Measurements from ENCODE around the gene TAF4. TPM values are rescaled to one million over a fixed set of nuclear protein-coding genes. Genes with fewer than 3 reads are reported as not detected.

TAF4 gene
- total and polyA plus RNA-seq, 2 of the 13 experiments (the other 11 are each of a cell fraction or from before 2014, with no cell fraction given) = 5.9 to 12.0 TPM

GRCh38 chr20:61937963-61938838, 127.5 kb downstream of the TAF4 start:
- no peak overlapping the region for H2AFZ ChIP-seq (ENCODE audit: low read length)
- intact Hi-C loops (cut with micrococcal nuclease; ENCODE audit: unreplicated experiment) (no loop called here), in situ Hi-C loops (cut with HindIII; ENCODE audit: extremely low pct_ligation_motif_present, low pct_unique_long_range_greater_than_20kb) (no loop called here)
- ATAC-seq = peak; percentile 12
- 0 out of 2 replicates have a peak, but pooled peaks have one; percentile 43 for TF ChIP-seq EZH2 (conservative IDR thresholded peaks at IDR 0.05; ENCODE audit: low read depth, low read length)
- peak; percentile 17; the same call in 1 of the 2 replicates for TF ChIP-seq ZNF687 (CRISPR knock-in tag; IDR thresholded peaks at IDR 0.05)
- no peak for TF ChIP-seq ZNF770 (CRISPR knock-in tag; IDR thresholded peaks at IDR 0.05)
- TF ChIP-seq AGO2 (optimal IDR thresholded peaks at IDR 0.05; ENCODE audit: low read depth, low read length) = peak; percentile 50
- no peak for TF ChIP-seq ZFP36L1 (CRISPR knock-in tag; IDR thresholded peaks at IDR 0.05)
- TF ChIP-seq GABPA (IDR thresholded peaks at IDR 0.05; ENCODE audit: low read depth, low read length) = 0 out of 2 replicates have a peak, but pooled peaks have one; percentile 16
- no peak for TF ChIP-seq GABPA (CRISPR knock-in tag; IDR thresholded peaks at IDR 0.05; ENCODE audit: low read depth)
- H3K9ac ChIP-seq (ENCODE audit: insufficient read depth, low read depth, low read length) = no peak overlapping the region
- no peaks in the 10 kb centered on the region for H3K4me1 ChIP-seq (ENCODE audit: insufficient read depth, low read length)
- FAIRE-seq = no peak
- DNase-seq (ENCODE audit: low spot score) = no peak
- H3K4me2 ChIP-seq (ENCODE audit: low read depth, low read length) = no peak overlapping the region
- no peak overlapping the region for H3K27ac ChIP-seq (ENCODE audit: extremely low read length, insufficient read depth, low read length)
- no TSS peak for BruUV-seq (replicated peaks)
- no peak overlapping the region for H3K4me3 ChIP-seq (replicated peaks in 1 of 3; ENCODE audit: insufficient read depth in 1 of 3, low read depth in 2 of 3, low read length in 3 of 3)
- no peaks in the 10 kb centered on the region for H3K9me3 ChIP-seq (ENCODE audit: low read length)
- POLR2A ChIA-PET = no interaction called here
- H3K36me3 ChIP-seq (replicated peaks in 1 of 2; ENCODE audit: control insufficient read depth in 1 of 2, insufficient read depth in 2 of 2, low read length in 2 of 2) = no peaks in the 10 kb centered on the region
- H3K79me2 ChIP-seq (ENCODE audit: insufficient read depth, low read length) = no peaks in the 10 kb centered on the region
- 24% methylated on average over 13 of the region's 31 CpGs for WGBS (ENCODE audit: low lambda C conversion rate)
- H4K20me1 ChIP-seq (ENCODE audit: insufficient read depth, low read length) = no peaks in the 10 kb centered on the region; the same call in 1 of the 2 replicates
- CTCF ChIA-PET (ENCODE audit: low intra/inter-chr PET ratio, low total read pairs) = no interaction called here
- H3K27me3 ChIP-seq (ENCODE audit: control insufficient read depth in 1 of 2, insufficient read depth in 2 of 2, low read length in 2 of 2) = peaks cover 24 to 48% of the 10 kb centered on the region in 2 experiments

Measured in HepG2 (cell line).